ENCODE measurements around the gene ZFP3.
"Not testable (repeated sequence)": the region's sequence is repeated elsewhere in the genome, so short reads cannot be mapped to it uniquely, and the experiment has no call there.

Gene ZFP3

GRCh38 chr17:5080591-5080990, 2.3 kb downstream of the ZFP3 start:
- DNase-seq: no peak

DNA sequence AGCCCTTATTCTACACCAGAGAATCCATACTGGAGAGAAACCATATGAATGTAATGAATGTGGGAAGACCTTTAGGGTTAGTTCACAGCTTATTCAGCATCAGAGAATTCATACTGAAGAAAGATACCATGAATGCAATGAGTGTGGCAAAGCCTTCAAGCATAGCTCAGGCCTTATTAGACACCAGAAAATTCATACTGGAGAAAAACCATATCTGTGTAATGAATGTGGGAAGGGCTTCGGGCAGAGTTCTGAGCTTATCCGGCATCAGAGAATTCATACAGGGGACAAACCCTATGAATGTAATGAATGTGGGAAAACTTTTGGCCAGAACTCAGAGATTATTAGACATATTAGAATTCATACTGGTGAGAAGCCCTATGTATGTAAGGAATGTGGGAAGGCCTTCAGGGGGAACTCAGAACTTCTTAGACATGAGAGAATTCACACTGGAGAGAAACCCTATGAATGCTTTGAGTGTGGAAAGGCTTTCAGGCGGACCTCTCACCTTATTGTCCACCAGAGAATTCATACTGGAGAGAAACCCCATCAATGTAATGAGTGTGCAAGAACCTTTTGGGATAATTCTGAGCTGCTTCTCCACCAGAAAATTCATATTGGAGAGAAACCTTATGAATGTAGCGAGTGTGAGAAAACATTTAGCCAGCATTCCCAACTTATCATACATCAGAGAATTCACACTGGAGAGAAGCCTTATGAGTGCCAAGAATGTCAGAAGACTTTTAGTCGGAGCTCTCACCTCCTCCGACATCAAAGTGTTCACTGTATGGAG, 14.1 kb downstream of the ZFP3 start:
- DNase-seq: no peak

GRCh38 chr17:5096731-5097100, 18.4 kb downstream of the ZFP3 start:
- DNase-seq: no peak

DNA sequence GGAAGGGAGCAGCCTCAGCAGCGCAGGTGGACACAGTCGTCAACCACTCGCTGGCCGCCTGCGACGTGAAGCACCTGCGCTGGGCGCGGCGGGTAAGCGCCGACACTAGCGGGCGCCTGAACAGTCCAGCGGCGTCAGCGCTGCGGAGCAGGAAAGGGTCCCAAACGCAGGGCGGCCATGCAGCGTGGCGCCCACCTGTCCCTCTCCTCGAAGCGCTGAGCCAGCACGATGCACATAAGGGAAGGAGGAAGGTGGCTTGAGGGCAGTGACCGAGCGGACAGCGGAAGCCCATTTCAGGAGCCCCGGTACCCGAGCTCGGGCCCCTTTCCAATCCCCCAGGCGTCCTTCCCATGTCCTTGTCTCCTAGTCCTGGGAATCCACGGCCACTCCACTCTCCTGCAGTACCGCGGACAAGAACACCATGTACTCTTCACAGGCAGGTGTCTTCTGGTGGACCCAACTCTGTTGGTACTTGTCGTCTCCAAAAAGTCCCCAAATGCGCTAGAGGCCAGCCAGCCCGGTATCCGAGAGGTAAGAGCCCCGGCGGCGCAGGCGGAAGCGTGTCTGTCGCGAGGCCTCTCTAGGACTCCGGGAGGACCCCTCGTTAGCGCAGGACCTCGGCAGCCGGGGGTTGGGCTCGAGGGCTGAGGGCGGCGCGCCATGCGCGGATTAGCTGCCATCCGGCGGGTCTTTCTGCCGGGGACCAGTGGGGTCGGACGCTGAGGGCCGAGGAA, 19.0 kb downstream of the ZFP3 start:
- peak; percentile 6 for DNase-seq

DNA sequence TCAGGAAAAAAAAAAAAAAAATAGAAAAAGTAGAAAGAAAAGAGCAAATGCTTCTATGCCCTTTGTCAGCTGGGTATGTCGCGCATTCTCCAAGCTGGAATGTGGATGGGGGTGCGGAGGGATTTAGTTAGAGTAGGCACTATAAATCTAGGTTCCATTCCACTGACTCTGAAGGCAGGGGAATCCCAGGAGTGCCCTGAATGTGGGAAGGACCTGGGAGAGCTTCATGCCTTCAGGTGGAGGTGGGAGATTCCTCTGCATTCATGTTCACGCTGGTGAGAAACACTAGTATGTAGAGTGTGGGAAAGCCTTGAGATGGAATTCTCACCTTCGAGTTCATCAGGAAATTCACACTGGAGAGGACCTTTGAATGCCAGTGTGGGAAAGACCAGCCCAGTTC, 21.0 kb downstream of the ZFP3 start:
- DNase-seq: no peak

GRCh38 chr17:5100832-5101231, 22.6 kb downstream of the ZFP3 start:
- no peak for DNase-seq

GRCh38 chr17:5110816-5111215, 32.5 kb downstream of the ZFP3 start:
- DNase-seq: no peak

GRCh38 chr17:5111402-5112204, 33.3 kb downstream of the ZFP3 start, which contains the start of gene ZNF232:
TSS of gene ZNF232 (minus strand) at chr17:5111878. CDS start at chr17:5111822, 56 bp downstream.
- DNase-seq: peak; percentile 62

- DNase-seq: no peak
These were observed 37.7 kb downstream of the ZFP3 start, which contains the start of gene USP6 for GRCh38 chr17:5115673-5116651. TSS of gene USP6 (plus strand) at chr17:5116032. CDS start at chr17:5130368, 14,336 bp downstream.

- no peak for DNase-seq
These were observed 40.0 kb downstream of the ZFP3 start for GRCh38 chr17:5118219-5118618.

GRCh38 chr17:5120036-5120435, 41.8 kb downstream of the ZFP3 start:
- no peak for DNase-seq

DNA sequence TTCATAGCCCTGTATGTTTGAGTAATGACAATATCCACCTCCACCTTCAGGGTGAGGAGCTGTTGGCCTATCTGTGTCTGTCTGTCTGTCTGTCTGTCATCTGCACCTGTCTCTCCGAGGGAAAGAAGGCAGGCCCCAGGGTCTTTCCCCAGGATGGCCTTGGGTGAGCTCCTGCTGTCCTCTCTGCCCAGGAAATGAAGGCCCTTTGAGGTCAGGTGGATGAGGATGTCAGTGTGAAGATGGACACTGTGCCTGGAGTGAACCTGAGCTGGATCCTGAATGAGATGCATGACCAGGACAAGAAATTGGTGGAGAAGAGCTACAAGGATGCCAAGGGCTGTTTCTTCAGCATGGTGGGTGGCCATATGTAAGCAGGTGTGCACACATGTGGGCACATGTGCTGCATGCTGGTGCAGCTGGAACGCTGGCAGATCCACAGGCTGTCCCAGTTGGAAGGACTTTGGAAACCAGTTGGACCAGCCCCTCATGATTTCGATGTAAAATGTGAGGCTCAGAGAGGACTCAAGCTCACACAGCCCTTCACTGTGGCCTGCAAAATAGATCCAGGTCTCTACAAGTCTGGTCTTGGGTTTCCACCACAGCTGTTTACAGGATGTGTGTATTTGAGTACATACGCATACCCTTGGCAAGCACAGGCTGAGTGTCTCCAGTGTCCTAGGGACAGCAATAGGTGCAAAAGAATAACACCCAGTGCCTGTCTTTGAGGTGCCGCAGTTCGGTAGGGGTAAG, 42.3 kb downstream of the ZFP3 start:
- not testable (repeated sequence) for DNase-seq

DNA sequence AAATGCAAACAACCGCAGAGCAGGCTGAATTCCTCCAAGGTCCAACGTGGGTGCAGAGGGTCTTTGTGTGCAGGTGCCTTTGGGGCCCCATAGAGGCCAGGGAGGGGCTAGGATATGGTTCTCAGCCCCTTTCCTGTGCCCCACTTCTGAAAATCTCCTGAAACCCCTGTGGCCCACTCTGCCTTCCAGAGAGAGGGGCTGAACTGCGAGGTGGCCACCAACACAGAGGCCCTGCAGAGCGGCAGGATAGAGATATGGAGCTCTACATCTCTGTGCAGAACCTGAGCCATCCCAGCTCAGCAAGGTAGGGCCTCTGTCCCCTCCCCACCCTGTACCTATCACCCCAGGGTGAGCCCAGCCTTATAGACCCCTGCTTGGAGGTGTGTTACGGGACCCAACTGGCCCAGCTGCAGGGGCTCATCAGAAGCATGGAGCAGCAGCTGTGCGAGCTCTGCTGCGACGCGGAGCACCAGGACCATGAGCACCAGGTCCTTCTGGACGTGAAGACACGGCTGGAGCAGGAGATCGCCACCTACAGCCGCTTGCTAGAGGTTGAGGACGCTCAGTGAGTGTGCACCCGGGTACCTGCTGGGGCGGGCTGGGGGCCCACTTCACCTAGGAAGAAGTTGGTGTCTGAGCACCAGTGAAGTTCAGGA, 43.0 kb downstream of the ZFP3 start:
- no peak for DNase-seq

DNA sequence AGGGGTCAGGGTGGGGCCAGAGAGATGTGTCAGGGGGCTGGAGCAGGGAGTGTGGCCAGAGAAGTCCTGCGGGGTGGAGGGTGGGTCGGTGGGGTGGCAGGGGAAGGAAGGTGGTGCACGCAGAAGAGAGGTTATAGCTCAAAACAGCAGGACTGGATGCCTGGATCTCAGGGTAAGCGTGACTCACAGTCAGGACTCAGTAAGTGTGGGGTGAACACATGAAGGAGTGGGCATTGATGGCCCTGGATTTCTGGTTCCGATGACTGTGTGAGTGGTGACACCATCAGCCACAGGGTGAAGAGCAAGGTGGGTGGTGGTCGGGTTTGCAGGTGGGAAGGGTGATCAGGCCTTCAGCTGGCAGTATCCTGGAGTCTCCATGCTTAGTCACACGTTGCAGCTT, 43.8 kb downstream of the ZFP3 start:
- not testable (repeated sequence) for DNase-seq

GRCh38 chr17:5122586-5123342, 44.5 kb downstream of the ZFP3 start:
- DNase-seq: no peak

DNA sequence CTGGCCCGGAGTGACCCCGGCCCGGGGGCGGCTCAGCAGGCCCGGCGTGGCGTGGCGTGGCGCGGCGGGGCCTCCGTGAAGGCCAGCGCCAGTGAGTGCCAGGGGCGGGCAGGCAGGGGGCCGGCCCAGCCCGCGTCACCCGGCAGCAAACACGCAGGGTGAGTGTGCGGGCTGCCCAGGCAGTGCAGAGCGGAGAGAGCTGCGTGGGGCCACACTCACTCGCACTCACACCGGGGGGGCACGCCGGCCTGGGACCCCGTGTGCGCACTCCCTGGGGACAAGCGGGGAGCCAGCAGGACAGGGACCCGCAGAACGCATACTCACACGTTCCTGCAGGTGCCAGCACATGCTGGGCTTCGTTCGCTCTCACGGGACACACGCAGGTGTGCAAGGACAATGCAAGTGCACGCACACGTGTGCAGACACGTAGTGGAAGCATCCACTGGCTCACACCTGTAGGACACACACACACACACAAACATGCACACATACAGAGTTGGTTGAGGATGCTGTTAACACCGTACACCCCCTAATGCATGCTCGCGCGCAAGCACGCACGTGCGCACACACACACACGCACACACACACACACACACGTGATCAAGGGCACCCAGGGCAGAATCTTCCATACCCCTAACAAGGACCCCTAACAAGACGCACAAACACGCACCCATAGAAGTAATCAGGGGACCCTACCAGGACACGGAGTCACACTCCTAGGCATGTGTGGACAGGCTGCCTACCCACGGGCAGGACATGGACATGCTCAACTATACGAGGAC, 45.3 kb downstream of the ZFP3 start:
- DNase-seq: no peak

DNA sequence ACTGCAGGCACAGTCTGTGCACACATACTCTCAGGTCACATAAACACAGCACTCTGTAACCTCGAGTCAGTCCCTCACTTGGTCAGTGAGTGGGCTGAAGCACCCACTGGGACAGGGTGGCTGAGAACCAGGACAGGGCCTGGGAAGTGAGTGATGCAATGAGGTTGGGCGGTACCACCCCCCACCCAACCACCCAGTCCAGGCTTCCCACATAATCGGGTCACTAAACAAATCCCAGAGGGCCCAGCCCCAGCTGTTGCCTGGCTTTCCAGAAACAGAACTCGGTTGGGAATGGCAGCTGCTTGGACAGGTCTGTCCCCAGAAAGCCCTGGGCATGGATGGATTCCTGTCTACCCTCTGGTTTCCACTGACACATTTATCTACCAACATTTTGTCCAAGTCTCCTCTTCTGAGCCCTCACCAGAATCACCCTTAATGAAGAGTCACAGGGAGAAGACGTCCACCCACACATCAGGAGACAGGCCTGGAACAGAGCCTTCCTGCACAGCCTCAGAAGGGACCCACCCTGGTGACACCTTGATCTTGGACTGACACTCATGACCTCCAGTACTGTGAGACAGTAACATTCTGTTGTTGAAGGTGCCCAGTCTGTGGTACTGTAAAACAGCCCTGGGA, 46.0 kb downstream of the ZFP3 start:
- DNase-seq: not testable (repeated sequence)

DNA sequence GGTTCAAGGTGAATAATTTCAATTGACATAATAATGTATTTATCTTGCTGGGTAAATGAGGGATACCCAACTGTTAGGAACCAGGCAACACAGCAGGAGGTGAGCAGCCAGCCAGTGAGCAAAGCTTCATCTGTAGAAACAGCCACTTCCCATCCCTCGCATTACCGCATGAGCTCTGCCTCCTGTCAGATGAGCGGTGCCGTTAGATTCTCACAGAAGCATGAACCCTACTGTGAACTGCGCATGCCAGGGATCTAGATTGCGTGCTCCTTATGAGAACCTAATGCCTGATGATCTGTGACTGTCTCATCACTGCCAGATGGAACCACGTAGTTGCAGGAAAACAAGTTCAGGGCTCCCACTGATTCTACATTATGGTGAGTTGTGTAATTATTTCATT, 46.6 kb downstream of the ZFP3 start:
- not testable (repeated sequence) for DNase-seq
